ENCODE data around the gene AREG.

GRCh38 chr4:74418063-74418670 is 26.8 kb upstream of the AREG start:
- no peak for TF ChIP-seq CTCF (IDR thresholded peaks at IDR 0.05)
- TF ChIP-seq EP300 (IDR thresholded peaks at IDR 0.05) = no peak
- no peak for TF ChIP-seq POLR2A (IDR thresholded peaks at IDR 0.05)
